Fibroblast of skin of left quadriceps (primary cell): ENCODE data around the gene UBE2E3.
A peak's percentile ranks its signal among the peaks of the same experiment; 100 is the strongest.
"Not testable (repeated sequence)": the region's sequence is repeated elsewhere in the genome, so short reads cannot be mapped to it uniquely, and the experiment has no call there.

Experiments
- DNase-seq, 2 experiments: peaks; one replicate each; pipeline ENCODE4 v3.0.0-alpha.2; 2013; ENCODE audit warnings: low read depth in 2 of 2

Gene UBE2E3

GRCh38 chr2:181074457-181074856 is 94.1 kb downstream of the UBE2E3 start:
- DNase-seq, result no peak

GRCh38 chr2:181076658-181077057 is 96.3 kb downstream of the UBE2E3 start:
- peak in 1 of 2 experiments; percentile 20 for DNase-seq

DNA sequence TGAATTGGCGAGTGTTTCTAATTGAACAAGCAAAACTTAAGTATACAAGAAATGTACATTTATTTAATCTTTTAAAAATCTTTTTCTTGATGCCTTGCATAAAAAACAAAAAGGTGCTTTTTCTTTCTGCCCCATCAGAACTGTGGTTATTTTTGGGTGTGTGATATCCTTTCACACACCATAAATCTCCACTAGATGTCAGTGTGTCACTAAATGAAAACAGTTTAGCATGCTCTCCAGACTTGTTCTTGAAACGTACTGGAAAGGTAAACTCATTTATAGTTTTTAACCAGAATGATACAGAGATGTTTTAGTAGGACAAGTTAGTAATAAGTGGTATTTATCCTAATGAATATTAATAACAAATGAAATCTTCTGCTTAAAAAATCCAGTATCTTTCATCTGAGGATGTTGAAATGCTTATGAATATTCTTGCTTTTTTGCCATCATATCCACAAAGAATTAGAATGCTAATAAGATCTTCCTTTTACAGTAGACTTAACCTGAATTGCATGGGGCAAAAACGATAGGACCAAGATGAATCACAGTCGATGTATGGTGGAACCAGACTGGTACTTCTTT is 96.8 kb downstream of the UBE2E3 start:
- DNase-seq, result peak in 1 of 2 experiments; percentile 36

- DNase-seq, result no peak
Measured at GRCh38 chr2:181083140-181083539, 102.7 kb downstream of the UBE2E3 start.

DNA sequence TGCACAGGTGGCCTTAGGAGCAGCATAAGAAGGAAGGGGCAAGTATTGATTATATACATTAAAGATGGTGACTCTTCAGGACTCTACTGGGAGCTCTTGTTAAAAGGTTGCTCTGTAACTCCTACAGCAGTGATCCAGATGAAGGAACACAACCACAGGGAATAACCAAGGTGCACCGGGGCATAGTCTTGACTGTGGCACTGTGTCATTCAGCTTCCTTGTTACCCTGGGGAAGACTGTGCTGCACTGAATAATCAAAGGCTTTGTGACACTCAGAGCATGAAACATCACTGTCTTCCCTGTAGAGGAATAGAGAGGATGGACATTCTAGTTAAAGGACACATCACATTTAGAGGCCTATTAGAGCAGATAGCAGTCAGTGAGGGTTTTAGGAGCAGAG is 105.3 kb downstream of the UBE2E3 start:
- DNase-seq, result no peak

- DNase-seq, result not testable (repeated sequence)
Measured at GRCh38 chr2:181091920-181092319, 111.5 kb downstream of the UBE2E3 start.

GRCh38 chr2:181095486-181095885 is 115.1 kb downstream of the UBE2E3 start:
- DNase-seq, result no peak

GRCh38 chr2:181103659-181104058 is 123.3 kb downstream of the UBE2E3 start:
- DNase-seq, result no peak

DNA sequence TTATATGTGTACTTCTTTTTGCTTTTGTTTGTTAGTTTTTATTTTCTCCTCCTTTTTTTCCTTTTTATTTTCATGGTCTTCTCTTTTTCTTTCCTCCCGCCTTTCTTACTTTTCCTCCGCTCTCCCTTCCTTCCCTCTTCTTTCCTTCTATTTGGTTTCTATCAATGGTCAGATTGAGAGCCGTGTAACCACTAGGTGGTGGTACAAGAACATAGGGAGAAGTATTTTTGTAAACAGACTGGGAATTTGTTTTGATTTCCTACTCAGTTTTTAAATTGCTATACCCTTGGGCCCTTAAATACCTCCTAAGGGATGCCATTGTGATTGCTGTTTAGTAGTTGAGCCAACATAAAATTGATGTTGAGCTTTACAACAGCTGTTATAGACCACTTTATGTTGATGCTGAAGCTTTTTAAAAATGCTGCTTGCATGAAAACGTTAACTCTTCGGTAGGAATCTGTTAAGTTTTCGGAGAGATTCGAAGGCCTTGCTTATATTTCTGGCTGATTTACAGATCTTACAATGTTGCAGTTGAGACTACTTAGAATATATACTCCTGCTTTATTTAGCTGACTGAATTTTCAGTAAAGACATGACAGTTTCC is 124.2 kb downstream of the UBE2E3 start:
- DNase-seq, result peak; percentile 47 to 54

DNA sequence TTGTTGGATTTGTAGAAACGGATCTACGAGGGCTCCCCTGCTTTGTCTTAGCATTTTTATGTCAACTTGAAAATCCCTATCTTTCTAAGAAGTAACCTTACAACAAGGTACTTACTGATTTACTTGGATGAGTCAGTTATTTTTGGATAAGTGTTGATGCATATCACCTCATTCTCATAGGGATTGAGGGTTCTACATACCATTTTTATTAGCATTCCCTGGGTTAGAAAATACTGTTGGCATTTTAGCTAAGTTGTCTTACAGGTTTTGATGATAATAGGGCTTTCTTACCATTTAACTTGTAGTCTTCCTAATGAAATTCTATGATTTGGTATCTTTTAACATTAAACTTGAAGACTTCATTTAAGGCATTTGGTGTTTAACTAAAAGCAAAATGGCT is 125.2 kb downstream of the UBE2E3 start:
- no peak for DNase-seq

DNA sequence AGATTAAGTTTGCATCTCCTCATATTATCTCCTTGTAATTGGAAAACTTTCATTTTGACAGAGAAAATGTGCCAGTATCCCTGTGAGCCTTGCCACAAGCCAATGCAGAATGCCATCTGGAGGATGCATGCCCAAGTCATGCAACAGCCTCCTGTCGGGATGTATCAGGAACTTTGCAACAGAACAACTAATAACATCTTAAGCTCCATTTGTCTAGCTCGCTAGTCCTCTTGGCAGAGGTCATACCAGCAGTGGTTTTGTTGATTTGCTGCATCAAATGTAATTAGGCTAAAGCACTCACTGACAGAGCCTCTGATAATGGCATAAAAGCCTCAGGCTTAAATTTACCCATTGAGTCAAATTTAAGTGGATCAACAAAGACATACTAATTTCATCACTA is 125.8 kb downstream of the UBE2E3 start:
- no peak for DNase-seq

- DNase-seq, result peak; percentile 64 to 65
Measured at GRCh38 chr2:181106789-181107627, 126.6 kb downstream of the UBE2E3 start.

- no peak for DNase-seq
Measured at GRCh38 chr2:181107628-181107945, 127.2 kb downstream of the UBE2E3 start.

DNA sequence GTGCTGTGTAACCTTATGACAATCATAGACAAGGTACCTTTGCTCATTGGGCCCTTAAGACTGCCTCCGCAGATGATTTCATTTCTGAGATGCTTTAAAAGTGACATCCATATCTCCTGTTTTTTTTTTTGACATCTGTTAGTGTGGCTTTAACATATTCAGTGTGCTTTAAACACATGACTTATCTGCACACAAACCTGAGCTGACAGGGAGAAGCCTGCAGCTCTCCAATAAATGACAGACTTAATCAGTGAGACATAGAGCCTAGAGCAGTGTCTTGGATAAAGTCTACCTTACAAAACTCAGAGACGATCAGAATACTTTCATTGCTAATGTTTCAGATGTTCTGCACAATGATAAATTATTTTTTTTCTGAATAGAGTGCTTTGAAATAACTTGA is 130.7 kb downstream of the UBE2E3 start:
- DNase-seq, result no peak

- no peak for DNase-seq
Measured at GRCh38 chr2:181112916-181113315, 132.5 kb downstream of the UBE2E3 start.
